Left colon (tissue), 2 donors: ENCODE results near the gene KLF15. TPM values are rescaled to one million over a fixed set of nuclear protein-coding genes. Genes with fewer than 3 reads are reported as not detected.

Source experiments
- ATAC-seq: fragments of 200-7000 bp; cut with Tn5 transposase; one replicate; pipeline ENCODE4 v1.9.1; 2020; ENCODE audit warnings: mild to moderate bottlenecking, moderate library complexity
- DNase-seq, 2 donors: peaks; one replicate each; pipeline ENCODE4 v3.0.0-alpha.2; 2020
- intact Hi-C, 2 donors: fragments of 100-400 bp; cut with DNase I in 1 of 2; cut with micrococcal nuclease in 1 of 2; formaldehyde crosslinking; loops; one replicate each; pipeline versions ENCODE4 v1.11.2 to v1.14.0; 2022; cut with DNase I, micrococcal nuclease
- total RNA-seq, 2 donors: library from RNA; stranded (reverse); fragmentation: NEBNext Ultra II Directional; extraction: Animal tissue kit (Norgen Biotek cat#: 25700); gene quantifications; one replicate each; pipeline ENCODE4 v1.2.1, GENCODE V29; 2021
- donor health status: DM: no; HTN: no; CAD: no.
- donor health status: DM: yes; HTN: yes; CAD: no.

Gene KLF15
- total RNA-seq, 2 donors from 2014 or later: 1.6 TPM

DNA sequence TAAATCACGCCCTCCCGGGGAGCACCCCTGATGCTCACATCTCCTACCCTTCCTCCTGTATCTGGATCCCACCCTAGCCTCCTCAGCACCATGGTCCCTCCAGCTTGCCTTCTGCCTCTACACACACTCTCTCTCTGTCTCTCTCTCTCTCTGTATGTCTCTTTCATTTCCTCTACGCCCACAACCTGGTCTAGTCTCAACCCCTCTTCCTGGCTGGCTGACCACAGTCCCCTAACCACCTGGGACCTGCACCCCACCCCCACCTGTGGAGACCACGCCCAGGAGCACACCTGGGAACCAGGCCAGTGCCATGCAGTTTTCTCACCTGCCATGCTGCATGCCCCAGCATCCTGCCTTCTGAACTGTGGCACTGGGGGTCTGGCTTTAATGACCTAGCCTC is 33.5 kb upstream of the KLF15 start:
- intact Hi-C loops: loop anchor here (5.0 kb wide), 3 partner anchors 128 to 263 kb away; no protein-coding TSS in a partner anchor
- no peak for ATAC-seq
- DNase-seq: no peak

DNA sequence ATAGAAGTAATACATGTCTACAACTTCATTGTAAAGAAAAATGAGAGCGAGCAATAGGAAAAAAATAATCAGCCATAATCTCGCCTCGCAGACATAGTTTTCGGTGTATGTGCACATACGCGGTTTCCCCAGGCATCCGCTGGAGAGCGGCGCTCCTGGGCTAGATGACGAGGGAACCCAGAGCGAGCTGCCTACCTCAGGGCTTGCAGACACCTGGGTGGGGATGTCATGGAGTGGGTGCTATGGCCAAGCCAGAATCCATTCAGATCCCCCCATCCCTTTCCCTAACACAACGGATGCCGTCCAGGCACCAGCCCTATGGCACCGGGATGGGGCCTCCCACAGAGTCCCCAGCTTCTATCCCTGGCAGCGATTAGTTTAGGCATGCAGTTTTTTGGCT is 33.0 kb upstream of the KLF15 start:
- intact Hi-C loops: loop anchor here (5.0 kb wide), 3 partner anchors 128 to 263 kb away; no protein-coding TSS in a partner anchor
- no peak for ATAC-seq
- no peak for DNase-seq

GRCh38 chr3:126389794-126390146 is 32.6 kb upstream of the KLF15 start:
- DNase-seq (no peak), ATAC-seq (no peak)
- intact Hi-C loops: loop anchor here (5.0 kb wide), 3 partner anchors 127 to 262 kb away; no protein-coding TSS in a partner anchor

DNA sequence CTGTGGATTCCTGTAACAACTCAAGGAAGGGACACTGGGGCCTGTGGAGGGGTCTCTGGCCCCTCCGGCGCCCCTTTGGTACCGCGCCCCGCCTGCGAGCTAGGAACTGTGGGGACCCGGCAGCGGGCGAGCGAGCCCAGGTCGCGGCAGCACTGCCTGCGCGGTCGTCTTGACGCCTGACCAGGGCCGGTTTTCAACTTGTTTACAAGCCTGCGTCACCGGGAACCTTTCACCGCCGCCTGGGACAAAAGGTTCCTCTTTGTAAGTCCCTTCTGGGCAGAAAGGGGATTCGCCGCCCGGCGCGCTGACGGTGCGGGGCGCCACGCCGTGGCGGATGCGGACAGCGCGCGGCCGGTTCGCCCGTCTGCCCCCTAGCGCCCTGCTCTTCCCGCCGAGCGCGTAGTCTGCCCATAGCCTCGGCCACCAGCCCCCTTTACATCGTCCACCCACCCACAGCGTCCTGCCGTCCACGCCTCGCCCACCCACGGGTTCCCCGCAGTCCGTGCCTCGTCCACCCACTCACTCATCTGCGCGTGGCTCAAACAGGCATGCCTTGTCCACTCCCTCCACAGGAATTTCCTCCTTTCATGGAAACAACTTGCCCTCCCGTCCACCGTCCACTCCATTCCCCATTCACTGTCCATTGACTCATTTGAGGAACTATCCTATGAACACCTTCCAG is 32.0 kb upstream of the KLF15 start:
- DNase-seq (peak; percentile 88 to 92), ATAC-seq (peak; percentile 99)
- intact Hi-C loops: no loop called here

GRCh38 chr3:126381966-126382365 is 24.8 kb upstream of the KLF15 start:
- DNase-seq: no peak
- no peak for ATAC-seq
- intact Hi-C loops: no loop called here

- DNase-seq (no peak), ATAC-seq (no peak)
- intact Hi-C loops: no loop called here
Observed at GRCh38 chr3:126380011-126380768, 23.0 kb upstream of the KLF15 start.

- no peak for ATAC-seq
- intact Hi-C loops: loop anchor here in 1 of 2 donors (10.0 kb wide), 1 partner anchor 114 kb away; no protein-coding TSS in a partner anchor
- DNase-seq: peak in 1 of 2 donors; percentile 16
Observed at GRCh38 chr3:126378341-126378751, 21.1 kb upstream of the KLF15 start.

- intact Hi-C loops: loop anchor here in 1 of 2 donors (10.0 kb wide), 1 partner anchor 112 kb away; no protein-coding TSS in a partner anchor
- DNase-seq (no peak), ATAC-seq (no peak)
Observed at GRCh38 chr3:126377211-126377610, 20.0 kb upstream of the KLF15 start.

- intact Hi-C loops: loop anchor here in 1 of 2 donors (10.0 kb wide), 1 partner anchor 112 kb away; no protein-coding TSS in a partner anchor
- no peak for DNase-seq
- no peak for ATAC-seq
Observed at GRCh38 chr3:126376444-126376843, 19.2 kb upstream of the KLF15 start.

DNA sequence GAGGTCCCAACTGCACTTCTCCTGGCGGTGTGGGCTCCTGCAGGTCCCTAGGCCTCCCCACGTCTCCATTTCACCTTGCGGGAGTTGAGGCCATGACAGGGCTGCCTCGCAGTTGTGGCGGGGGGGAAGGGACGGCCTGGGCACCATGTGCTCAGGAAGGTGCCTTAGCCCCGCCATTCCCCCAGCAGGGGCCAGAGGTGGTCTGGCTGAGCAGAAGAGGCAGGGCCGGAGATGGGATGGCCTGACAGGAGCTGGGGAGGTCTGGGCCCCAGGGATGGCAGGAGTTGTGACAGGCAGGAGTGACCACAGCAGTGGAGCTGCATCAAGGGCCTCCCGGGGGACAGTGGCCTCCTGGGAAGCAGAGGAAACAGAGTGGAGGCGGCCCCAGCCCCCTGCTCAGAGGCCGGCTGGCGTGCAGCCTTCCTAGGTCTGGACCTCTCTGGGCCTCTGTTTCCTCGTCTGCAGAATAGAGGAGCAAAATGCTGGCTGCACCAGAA is 18.7 kb upstream of the KLF15 start:
- no peak for ATAC-seq
- intact Hi-C loops: loop anchor here in 1 of 2 donors (10.0 kb wide), 1 partner anchor 111 kb away; no protein-coding TSS in a partner anchor
- DNase-seq: peak in 1 of 2 donors; percentile 11

DNA sequence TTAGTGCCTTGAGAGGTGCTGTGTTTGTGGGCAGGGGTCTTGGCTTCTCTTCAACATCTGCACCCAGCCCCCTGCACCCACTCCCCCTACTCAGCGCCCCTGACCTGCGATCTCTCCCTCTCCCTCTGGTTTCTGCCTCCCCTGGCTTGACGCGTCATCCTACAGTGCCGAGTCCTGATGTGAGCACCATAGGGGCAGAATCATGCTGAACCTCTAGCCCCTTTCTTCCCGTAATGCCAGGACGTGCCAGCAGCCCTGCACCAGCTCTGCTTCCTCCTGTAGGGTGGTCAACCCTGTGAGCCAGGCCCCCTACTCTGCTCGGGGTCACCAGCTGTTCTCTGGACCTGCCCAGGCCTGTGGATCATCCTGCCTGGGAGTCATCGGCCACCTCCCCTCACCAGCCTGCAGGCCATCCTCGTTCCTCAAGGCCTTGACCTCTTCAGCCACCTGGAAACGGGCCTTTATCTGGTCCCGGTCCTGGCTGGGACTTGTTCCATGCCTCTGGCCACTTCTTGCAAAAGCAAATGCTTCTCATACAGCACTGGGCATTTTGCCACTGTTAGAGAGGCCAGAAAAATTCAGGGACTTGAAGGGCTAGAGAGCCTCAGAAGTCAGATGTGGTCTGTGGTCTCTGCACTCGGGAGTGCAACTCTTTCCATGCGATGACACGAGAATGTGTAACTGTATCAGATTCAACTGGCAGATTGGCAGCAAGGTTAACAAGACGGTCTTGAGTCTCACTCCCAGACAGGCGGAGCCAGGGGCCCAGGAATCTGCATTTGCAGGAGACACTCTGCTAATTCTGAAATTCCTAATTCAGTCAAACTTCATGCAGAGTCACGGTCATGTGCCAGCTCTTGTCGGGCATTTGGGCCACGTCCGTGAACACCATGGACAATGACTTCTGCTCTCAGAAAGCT is 16.7 kb upstream of the KLF15 start:
- DNase-seq (peak in 1 of 2 donors; percentile 21), ATAC-seq (no peak)
- intact Hi-C loops: loop anchor here in 1 of 2 donors (10.0 kb wide), 1 partner anchor 109 kb away; no protein-coding TSS in a partner anchor

- ATAC-seq (no peak), DNase-seq (peak in 1 of 2 donors; percentile 5)
- intact Hi-C loops: loop anchor here in 1 of 2 donors (10.0 kb wide), 1 partner anchor 108 kb away; no protein-coding TSS in a partner anchor
Observed at GRCh38 chr3:126373146-126373613, 16.0 kb upstream of the KLF15 start.

- no peak for ATAC-seq
- peak in 1 of 2 donors; percentile 15 for DNase-seq
- intact Hi-C loops: loop anchor here in 1 of 2 donors (10.0 kb wide), 1 partner anchor 108 kb away; no protein-coding TSS in a partner anchor
Observed at GRCh38 chr3:126372413-126373145, 15.4 kb upstream of the KLF15 start.

DNA sequence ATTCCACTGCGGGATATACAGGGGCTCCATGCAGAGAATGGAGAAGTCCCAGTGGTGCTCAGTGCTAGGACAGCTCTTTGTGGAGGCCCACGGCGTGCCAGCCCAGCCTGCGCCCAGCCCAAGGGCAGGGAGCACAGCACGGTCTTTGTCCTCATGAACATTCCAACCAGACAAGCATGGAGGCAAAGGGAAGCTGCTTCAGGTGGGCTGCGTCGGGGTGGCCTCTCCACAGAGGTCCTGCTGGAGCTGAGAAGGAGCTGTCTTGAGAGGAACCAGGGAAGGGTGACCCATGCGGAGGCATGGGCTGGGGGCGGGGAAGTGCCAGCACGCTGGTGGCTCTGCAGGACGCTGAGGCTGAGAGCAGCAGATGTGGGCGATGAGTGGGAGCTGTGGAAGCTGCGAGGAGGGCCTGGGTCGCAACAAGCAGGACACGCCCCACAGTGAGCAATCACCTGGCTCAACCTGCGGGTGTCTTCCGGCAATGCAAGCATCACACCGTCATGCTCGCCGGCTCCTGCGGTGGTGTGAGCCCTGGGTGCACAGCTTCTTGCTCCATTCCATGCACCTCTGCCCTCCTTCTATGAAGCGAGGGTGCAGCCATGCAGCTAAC is 14.0 kb upstream of the KLF15 start:
- no peak for ATAC-seq
- DNase-seq: peak in 1 of 2 donors; percentile 17
- intact Hi-C loops: loop anchor here in 1 of 2 donors (10.0 kb wide), 1 partner anchor 106 kb away; no protein-coding TSS in a partner anchor

DNA sequence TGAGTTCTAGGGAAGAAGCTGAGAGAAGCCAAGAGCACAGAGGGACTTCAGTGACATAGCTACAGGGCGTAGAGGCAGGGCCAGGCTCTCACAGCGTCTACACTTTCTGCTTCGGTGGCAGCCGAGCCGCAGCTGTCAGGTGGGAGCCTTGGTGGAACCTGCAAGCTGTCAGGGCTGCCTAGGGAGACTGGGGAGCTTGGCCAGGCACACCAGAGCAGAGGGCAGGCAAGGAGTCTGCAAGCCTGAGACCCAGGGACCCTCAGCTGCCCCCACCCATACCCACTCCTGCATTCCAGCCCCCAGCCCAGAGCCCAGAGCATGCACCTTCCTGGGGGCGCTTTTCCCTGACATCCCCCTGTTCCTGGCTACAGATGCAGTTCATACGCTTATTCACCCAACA is 13.4 kb upstream of the KLF15 start:
- DNase-seq (peak in 1 of 2 donors; percentile 5), ATAC-seq (no peak)
- intact Hi-C loops: loop anchor here in 1 of 2 donors (10.0 kb wide), 1 partner anchor 106 kb away; no protein-coding TSS in a partner anchor

DNA sequence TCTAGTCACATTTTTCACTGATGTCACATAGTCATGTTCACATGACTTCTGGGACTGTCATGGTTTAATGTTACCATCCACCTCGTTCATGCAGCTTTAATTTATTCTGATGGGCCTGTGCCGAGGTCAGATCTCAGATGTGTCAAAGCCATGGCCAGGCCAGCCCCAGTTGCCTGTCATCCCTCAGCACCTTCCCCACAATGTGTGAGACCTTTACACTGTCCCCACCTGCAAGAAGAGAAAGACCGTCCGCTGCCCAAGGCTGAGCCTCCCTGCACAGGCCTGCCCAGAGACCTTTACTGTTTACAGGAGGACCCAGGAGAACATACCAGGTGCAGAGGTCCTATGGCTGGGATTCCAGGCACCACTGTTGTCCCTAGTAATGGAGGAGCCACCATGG is 12.8 kb upstream of the KLF15 start:
- intact Hi-C loops: loop anchor here in 1 of 2 donors (10.0 kb wide), 1 partner anchor 105 kb away; no protein-coding TSS in a partner anchor
- no peak for ATAC-seq
- DNase-seq: peak in 1 of 2 donors; percentile 2

- intact Hi-C loops: no loop called here
- ATAC-seq: no peak
- no peak for DNase-seq
Observed at GRCh38 chr3:126369490-126369889, 12.3 kb upstream of the KLF15 start.
